SK-N-SH (cell line): ENCODE measurements around the gene TMEM41B.

ENCODE experiments used
- ELF1 ChIP-seq: IDR thresholded peaks from 2 replicates; pipeline ENCODE4 v1.4.0; 2012
- EP300 ChIP-seq, 2 experiments: IDR thresholded peaks; 2 replicates each; pipeline versions ENCODE4 v1.4.0 to v1.6.1; 2012; ENCODE audit warnings: borderline replicate concordance in 1 of 2, low read depth in 1 of 2, low read length in 1 of 2
- FOXM1 ChIP-seq: IDR thresholded peaks from 2 replicates; pipeline ENCODE4 v1.4.0; 2012; ENCODE audit warnings: low read depth, mild to moderate bottlenecking
- JUND ChIP-seq: IDR thresholded peaks from 2 replicates; pipeline ENCODE4 v1.4.0; 2012
- NFIC ChIP-seq: IDR thresholded peaks from 2 replicates; pipeline ENCODE4 v1.4.0; 2012; ENCODE audit warnings: borderline replicate concordance
- NRF1 ChIP-seq: IDR thresholded peaks from 2 replicates; pipeline ENCODE4 v1.6.1; 2012; ENCODE audit warnings: low read depth, mild to moderate bottlenecking, low read length
- POLR2AphosphoS5 ChIP-seq: IDR thresholded peaks from 2 replicates; pipeline ENCODE4 v1.6.1; 2012; ENCODE audit warnings: low read depth, low read length
- TAF1 ChIP-seq: IDR thresholded peaks from 2 replicates; pipeline ENCODE4 v1.6.1; 2012; ENCODE audit warnings: low read depth, mild to moderate bottlenecking, low read length, moderate library complexity, borderline replicate concordance
- YY1 ChIP-seq: IDR thresholded peaks from 2 replicates; pipeline ENCODE4 v1.4.0; 2012; ENCODE audit warnings: low read depth, mild to moderate bottlenecking
- TF ChIP-seq, protein P1 (sequence below): fragments of 200-600 bp; sonication (generic); IDR thresholded peaks from 2 replicates; pipeline ENCODE4 v1.6.1; 2017; ENCODE audit warnings: antibody characterized with exemption, mild to moderate bottlenecking, moderate library complexity
- TF ChIP-seq, protein P2 (sequence below): IDR thresholded peaks from 2 replicates; pipeline ENCODE4 v1.6.1; 2012; ENCODE audit warnings: mild to moderate bottlenecking, low read depth, low read length, moderate library complexity
- TF ChIP-seq, protein P3 (sequence below): IDR thresholded peaks from 2 replicates; pipeline ENCODE4 v1.4.0; 2012; ENCODE audit warnings: low read depth

DNA sequence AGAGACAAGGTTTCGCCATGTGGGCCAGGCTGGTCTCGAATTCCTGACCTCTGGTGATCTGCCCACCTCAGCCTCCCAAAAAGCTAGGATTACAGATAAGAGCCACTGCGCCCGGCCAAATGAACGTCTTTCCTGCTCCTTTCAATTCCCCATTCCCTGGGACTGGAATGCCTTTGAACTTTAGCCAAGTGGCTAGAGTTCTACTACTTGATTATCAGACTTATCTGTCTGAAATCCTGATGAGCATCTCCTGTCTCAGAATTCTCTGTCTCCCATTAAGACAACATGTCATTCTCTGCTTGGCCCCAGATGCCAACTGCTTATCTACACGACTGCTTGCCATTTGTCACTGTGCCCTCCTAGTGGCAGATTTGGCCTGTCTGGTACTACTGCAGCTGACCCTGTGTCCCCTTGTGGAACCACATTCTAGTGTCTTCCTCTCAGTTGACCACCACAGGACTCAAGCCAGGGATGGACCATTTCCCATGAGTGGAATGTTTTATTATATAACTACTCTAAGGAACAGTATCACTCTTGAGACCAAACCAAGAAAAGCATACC lies 37.0 kb upstream of the TMEM41B start:
- TF ChIP-seq NRF1 (no peak), EP300 (IDR thresholded peaks at IDR 0.05; ENCODE audit: borderline replicate concordance in 1 of 2, low read depth in 1 of 2, low read length in 1 of 2) (no peak), YY1 (no peak), POLR2AphosphoS5 (no peak), FOXM1 (no peak), JUND (no peak), TAF1 (no peak), NFIC (no peak), ELF1 (no peak)
- TF ChIP-seq, protein P1, sequence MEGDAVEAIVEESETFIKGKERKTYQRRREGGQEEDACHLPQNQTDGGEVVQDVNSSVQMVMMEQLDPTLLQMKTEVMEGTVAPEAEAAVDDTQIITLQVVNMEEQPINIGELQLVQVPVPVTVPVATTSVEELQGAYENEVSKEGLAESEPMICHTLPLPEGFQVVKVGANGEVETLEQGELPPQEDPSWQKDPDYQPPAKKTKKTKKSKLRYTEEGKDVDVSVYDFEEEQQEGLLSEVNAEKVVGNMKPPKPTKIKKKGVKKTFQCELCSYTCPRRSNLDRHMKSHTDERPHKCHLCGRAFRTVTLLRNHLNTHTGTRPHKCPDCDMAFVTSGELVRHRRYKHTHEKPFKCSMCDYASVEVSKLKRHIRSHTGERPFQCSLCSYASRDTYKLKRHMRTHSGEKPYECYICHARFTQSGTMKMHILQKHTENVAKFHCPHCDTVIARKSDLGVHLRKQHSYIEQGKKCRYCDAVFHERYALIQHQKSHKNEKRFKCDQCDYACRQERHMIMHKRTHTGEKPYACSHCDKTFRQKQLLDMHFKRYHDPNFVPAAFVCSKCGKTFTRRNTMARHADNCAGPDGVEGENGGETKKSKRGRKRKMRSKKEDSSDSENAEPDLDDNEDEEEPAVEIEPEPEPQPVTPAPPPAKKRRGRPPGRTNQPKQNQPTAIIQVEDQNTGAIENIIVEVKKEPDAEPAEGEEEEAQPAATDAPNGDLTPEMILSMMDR: no peak
- TF ChIP-seq, protein P2, sequence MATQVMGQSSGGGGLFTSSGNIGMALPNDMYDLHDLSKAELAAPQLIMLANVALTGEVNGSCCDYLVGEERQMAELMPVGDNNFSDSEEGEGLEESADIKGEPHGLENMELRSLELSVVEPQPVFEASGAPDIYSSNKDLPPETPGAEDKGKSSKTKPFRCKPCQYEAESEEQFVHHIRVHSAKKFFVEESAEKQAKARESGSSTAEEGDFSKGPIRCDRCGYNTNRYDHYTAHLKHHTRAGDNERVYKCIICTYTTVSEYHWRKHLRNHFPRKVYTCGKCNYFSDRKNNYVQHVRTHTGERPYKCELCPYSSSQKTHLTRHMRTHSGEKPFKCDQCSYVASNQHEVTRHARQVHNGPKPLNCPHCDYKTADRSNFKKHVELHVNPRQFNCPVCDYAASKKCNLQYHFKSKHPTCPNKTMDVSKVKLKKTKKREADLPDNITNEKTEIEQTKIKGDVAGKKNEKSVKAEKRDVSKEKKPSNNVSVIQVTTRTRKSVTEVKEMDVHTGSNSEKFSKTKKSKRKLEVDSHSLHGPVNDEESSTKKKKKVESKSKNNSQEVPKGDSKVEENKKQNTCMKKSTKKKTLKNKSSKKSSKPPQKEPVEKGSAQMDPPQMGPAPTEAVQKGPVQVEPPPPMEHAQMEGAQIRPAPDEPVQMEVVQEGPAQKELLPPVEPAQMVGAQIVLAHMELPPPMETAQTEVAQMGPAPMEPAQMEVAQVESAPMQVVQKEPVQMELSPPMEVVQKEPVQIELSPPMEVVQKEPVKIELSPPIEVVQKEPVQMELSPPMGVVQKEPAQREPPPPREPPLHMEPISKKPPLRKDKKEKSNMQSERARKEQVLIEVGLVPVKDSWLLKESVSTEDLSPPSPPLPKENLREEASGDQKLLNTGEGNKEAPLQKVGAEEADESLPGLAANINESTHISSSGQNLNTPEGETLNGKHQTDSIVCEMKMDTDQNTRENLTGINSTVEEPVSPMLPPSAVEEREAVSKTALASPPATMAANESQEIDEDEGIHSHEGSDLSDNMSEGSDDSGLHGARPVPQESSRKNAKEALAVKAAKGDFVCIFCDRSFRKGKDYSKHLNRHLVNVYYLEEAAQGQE: no peak
- TF ChIP-seq, protein P3, sequence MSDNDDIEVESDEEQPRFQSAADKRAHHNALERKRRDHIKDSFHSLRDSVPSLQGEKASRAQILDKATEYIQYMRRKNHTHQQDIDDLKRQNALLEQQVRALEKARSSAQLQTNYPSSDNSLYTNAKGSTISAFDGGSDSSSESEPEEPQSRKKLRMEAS: no peak
